Endothelial cell of umbilical vein (primary cell): Measurements from ENCODE around the gene RWDD2A.

Experiments
- CTCF ChIP-seq, 2 donors: IDR thresholded peaks; 1 replicate in 1 of 2; 2 replicates in 1 of 2; pipeline ENCODE4 v1.5.1; 2011; ENCODE audit warnings: low read length in 2 of 2, mild to moderate bottlenecking in 2 of 2, moderate library complexity in 2 of 2, control low read depth in 1 of 2, inconsistent platforms in 1 of 2, low read depth in 1 of 2; ENCODE audit not compliant: insufficient read depth in 1 of 2; ENCODE audit errors: extremely low read depth in 1 of 2
- POLR2AphosphoS5 ChIP-seq: IDR thresholded peaks from 2 replicates; pipeline ENCODE4 v1.6.1; 2012; ENCODE audit warnings: low read depth, mild to moderate bottlenecking, control low read depth, low read length, moderate library complexity; ENCODE audit not compliant: insufficient read depth

- TF ChIP-seq CTCF (IDR thresholded peaks at IDR 0.05; ENCODE audit: extremely low read depth in 1 of 2, insufficient read depth in 1 of 2, low read depth in 1 of 2, low read length in 2 of 2) (no peak), POLR2AphosphoS5 (no peak)
Observed at GRCh38 chr6:83153883-83154521, 39.2 kb upstream of the RWDD2A start.
